CD4-positive, alpha-beta T cell treated with Interleukin-12 subunit alpha and Interleukin-12 subunit beta, for 1 hour (primary cell): ENCODE data around the gene OTUB2.

Source experiments
- DNase-seq: peaks from one replicate; pipeline ENCODE4 v3.0.0-alpha.2; 2020

OTUB2 gene

DNA sequence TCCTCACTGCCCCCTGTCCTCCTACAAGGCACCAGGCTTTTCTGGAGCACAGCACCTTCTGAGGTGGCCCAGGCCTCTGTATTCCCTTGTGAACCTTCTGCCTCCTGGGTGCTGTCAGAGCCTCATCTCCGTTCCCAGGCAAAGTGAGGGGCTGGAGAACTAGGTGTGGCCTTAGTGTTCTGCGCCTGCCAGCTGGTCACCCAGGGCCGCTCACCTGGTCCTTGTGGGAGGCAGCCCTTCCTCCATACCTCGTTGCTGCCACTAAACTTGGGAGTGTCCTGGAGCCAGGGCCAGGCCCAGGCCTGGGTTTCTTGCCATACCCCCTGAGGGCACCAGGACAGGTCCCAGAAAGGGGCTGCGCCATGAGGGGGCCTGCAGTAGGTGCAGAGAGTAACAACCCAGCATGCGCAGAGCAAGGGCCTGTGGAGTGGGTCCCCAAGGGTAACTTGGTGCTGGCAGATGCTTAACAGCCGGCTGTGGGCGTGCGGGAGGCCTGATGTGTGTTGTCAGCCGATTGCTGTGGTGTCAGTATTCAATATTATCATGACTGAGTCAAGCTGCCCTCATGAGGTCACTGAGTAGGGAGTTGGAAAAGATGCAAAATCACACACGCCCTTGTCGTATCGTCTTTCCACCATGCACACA, 17.1 kb downstream of the OTUB2 start:
- no peak for DNase-seq

DNA sequence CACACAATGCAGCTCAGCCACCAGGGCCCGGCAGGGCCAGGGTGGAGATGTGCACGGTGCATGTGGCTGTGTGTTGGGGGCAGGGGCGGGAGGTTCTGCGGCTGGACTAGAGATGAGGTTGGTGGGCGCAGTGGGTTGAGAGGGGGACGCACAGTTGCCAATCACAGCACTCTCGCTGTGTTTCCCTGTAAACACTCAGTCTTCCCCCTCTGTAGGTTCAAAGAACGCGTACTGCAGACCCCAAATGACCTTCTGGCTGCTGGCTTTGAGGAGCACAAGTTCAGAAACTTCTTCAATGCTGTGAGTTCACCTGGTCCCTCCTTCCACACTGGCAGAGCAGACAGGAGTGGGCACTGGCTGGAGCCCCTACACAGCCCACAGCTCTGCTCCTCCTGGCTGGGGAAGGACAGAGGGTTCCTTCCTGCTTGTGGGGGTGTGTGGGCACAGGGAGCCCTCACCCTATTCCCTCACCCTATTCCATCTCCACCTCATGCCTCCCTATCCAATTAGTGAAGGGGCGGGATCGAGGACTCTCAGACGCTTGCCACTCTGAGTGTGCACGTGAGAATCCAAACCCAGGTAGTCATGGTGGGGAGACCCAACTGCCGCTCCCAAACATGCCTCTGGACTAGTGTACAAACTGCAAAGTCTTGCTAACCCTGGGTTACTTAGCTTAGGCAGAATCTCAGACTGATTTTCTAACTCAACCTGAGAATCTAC, 17.8 kb downstream of the OTUB2 start:
- no peak for DNase-seq

DNA sequence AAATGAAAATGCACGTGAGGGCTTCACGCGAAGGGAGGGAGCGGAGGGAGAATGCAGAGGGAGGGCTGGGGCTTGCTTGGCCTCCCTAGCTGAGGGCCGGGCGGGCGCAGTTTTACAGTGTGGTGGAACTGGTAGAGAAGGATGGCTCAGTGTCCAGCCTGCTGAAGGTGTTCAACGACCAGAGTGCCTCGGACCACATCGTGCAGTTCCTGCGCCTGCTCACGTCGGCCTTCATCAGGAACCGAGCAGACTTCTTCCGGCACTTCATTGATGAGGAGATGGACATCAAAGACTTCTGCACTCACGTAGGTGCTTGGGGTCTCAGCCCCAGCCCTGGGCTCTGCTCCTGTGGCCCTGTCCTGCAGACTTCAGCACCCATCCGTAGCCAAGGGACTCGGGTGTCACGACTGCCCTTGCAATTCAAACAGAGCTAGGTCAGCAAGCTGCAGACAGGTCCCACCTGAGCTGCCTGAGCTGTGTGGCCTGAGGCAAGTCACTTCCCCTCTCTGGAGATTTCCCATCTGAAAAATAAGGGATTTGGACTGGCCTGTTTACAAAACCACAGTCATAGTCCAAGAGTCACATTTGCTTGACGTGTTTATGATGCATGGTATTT, 18.4 kb downstream of the OTUB2 start:
- no peak for DNase-seq

DNA sequence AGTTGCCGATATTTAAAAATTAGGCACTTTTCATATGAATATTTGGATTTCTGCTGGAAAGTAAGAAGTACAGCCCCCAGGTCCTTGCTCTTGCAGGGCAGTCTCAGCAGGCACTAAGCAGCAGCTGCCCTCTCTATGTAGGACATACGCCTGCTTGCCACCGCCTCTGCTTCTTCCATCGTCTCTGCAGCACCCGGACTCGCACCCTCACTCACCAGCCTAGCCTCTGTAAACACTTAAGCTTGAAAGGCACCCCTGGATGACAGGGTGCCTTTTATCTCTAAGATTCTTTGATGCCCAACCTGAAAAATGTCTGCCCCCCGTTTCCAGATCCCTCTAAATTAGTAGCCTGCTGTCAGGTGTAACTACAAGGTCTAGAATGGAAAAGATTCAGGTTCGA, 19.0 kb downstream of the OTUB2 start:
- DNase-seq: no peak

DNA sequence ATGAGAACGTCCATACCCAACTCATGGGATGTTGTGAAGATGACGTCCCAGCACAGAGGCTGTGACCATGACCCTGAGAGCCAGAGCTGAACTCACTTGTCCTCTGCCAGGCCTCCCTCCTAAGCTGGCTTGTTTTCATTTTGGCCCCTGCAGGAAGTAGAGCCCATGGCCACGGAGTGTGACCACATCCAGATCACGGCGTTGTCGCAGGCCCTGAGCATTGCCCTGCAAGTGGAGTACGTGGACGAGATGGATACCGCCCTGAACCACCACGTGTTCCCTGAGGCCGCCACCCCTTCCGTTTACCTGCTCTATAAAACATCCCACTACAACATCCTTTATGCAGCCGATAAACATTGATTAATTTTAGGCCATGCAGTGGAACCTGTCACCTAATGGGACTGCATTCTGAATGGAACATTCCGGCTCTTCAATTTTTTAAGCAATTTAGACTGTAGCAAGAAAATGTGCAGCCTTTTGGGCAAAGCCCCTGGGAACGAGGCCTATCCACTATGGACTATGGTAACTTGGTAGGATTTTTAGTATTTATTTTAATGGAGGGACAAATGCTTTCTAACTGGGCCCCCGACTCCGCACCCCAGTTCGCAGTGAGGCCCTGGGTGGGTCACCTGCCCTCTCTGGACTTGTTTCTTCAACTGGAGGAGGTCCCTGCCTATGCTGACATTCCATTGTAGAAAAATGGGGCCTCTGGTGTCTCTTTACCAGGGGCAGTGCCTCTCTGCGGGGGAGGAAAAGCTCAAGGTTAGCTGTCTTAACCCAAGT, 19.6 kb downstream of the OTUB2 start:
- DNase-seq: no peak

DNA sequence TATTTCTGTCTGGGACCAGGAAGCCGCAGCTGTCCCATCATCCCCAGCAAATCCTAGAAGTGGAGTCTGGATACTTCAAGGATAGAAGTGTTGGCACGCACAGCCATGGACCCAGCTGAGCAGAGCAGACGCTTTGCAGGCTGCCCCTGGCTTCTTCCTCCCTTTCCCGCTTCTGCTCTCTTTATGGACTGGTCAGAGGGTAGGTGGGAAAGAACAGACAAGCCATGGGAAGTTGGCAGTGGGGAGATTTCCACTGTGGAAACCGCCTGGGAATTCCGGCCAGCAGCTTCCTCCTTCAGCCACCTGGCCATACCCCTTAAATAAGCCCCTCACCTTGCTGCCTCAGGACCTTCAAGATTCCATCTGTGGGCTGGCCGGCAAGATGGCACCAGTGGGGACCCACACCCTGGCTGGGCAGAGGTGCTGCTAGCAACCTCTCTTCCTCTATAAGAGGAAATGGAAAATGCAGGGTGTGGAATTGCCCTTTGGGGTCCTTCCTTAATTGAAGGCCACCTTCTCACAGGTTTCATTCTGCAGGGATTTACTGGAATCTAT, 20.6 kb downstream of the OTUB2 start:
- no peak for DNase-seq

DNA sequence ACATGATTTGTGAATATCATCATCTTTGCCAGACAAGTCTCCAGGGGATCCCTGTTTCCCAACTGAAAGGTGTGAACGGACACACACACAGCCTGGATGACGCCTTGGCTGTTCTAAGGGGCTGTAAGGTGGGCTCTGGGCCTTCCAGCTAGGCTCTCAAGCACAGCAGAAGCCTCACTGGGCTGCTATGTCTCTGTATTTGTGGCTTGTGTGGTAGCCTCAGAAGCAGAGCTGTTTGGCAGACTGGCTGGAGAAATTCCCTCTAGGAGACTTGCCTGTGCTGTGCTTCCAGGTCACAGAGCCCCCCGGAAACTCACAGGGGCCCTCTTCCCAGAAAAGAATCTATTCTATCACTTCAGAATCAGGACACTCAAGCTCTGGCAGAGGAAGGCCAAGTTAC, 21.4 kb downstream of the OTUB2 start:
- no peak for DNase-seq

DNA sequence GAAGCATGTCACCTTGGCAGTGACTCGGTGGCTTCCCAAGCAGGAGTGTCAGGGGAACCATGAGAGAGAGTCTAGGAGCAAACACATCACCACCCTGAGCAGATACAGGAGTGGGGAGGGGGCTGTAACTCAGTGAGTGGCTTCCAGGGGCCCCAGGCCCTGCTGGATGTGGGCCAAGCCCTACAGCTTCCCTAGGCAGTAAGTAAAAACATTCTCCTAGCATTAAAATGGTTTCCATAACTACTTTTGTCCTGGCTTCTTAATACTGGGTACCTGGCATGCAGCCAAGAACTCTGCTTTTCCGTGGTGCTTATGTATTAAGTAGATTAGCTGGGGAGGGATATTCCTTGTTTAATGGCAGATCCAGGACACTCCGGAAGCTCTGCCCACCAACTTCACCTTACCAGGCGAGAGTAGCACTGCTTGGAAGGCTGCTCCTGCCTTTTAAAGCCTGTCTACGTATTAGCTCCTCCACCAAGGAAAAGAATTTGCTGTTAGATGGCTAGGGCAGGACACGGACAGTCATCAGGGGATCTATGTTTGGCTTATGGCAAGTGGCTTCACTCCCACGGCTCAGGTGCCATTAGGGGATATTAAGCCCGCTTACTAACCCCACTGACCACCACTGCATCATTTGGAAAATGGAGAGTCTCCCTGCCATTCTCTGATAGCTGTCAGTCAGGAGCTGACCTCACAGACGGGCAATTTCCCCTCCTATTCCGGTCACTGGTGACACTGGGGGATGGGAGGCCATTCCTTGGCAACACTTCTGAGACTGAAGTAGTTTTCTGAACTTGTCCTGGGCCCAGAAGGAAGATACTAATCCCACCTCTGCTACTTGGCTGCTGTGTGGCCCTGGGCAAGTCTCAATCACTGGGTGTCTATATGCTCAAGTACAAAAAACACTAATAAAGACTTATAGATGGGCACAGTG, 22.8 kb downstream of the OTUB2 start:
- DNase-seq: no peak

DNA sequence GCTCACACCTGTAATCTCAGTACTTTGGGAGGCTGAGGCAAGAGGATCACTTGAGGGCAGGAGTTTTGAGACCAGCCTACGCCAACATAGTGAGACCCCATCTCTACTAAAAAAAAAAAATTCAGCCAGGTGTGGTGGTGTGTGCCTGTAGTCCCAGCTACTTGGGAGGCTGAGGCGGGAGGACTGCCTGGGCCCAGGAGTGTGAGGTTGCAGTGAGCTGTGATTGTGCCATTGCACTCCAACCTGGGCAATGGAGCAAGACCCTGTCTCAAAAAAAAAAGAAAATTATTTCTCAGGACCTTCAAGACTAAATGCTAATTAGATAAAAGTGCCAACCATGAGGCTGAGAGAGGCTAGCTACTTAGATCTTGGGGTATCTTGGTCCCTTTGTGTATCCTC, 23.5 kb downstream of the OTUB2 start:
- DNase-seq: no peak

DNA sequence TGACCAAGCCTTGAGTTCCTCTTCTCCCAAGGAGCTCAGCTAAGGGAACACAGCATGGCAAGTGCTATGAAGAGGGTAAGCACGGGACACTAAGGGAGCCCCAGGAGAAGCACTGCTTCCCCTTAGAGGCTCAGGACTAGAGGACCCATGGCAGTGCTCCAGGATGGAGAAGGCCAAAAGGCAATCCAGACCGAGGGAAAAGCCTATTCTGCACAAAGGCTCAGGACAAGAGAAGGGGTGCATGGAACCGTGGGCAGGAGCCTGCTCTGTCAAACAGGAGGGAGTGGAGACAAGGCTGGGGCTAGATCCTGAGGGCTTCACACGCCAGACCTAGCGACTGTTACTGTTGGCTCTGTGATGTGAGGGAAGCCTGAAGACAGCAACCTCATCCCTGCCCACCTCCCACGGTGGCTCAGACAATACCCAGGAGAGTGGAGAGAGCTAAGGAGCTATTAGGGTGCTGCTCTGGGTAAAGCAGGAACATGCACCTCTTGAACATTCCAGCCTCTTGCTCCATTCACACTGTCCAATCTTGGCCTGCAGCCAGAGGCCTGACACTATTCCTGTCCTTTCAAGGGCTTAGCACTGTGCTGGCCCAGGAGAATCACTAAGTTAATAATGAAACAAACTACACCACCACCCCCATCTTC, 24.2 kb downstream of the OTUB2 start:
- DNase-seq: no peak

DNA sequence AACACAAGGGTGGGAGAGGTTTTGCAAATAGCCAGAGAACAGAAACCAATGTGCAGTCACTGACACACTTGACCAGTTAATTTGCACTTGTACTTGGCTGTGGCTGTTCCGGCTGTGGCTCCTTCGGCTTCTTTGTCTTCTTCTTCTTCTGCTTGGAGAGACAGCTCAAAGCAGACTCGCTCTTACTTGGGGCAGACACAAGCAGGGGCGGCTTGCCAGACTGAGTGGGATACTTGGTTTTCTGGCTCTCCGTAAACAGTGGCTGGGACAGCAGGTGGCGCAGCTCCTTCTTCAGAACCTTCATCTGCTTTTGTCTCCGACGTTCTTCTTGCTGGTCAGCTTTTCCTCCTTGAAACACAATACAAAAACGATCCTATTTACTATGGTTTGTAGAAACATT, 25.0 kb downstream of the OTUB2 start:
- no peak for DNase-seq

DNA sequence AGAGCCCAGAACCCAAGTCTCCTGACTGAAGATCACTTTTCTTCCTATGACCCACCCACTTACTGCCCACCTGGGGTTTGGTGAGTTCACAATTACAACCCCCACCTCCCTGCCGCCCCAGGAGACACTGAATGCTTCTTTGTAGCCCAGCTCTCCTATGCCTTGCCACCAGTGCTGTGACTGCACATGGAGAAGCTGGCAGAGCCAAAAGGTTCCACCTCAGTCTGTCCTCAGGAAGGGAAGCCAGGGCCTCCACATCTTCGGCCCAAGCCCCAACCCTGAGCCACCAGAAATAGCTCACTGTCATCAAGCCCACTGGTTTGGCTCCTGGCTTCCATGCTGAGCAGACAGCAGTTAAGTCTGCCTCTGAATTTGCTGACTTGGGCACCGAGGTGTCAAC, 25.6 kb downstream of the OTUB2 start:
- no peak for DNase-seq

DNA sequence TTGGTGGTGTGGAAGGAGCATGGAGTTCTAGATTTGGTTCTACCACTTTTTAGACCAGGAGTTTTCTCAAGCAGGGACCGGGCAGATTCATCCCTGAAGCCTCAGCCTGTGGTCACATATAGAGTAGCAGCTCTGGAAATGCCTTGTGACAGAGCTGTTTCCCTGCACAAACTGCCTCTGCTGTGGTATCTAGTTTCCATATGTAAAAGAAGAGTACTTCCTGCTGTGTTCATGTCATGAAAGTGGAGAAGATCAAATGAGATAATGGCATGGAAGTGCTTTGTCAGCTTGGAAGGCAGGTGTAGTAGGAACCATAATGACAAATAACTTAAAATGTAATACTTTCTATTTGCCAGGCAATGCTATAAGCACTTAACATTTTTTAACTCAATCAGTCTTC, 26.1 kb downstream of the OTUB2 start:
- DNase-seq: no peak

DNA sequence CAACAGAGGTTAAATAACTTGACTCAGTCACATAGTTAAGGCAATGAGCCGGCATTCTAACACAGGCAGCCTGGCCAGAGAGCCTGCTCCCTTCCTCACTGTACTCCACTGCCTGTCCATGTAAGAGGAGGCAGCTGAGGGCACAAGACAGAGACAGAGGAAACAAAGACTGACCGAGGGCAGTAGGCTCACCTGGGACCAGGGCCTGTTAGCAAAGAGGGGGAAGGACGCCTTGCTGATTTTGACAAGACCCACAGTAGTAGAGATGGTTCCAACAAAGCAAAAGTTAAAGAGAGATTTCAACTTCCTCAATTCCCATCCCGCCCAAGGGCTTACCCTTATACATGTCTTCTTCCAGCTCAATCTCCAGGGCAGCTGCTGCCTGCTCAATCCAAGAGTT, 26.5 kb downstream of the OTUB2 start:
- no peak for DNase-seq

DNA sequence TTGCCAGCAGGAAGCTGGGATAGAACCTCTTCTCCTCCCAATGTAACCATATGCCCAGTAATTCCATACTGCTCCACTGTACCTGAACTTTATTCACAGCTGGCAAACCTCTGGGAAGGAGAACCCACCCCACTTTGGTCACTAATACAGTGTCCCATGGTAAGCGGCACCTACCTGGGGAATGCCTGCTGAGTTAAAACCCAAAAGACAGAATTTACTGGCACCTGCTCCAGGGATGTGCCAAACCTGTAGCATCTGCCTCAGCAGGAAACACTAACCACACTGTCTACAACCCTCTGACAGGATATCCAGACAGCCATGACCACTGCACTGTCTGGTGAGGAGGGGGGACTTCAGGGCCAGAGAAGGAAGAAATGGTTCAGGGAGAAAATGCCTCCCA, 28.3 kb downstream of the OTUB2 start:
- no peak for DNase-seq

DNA sequence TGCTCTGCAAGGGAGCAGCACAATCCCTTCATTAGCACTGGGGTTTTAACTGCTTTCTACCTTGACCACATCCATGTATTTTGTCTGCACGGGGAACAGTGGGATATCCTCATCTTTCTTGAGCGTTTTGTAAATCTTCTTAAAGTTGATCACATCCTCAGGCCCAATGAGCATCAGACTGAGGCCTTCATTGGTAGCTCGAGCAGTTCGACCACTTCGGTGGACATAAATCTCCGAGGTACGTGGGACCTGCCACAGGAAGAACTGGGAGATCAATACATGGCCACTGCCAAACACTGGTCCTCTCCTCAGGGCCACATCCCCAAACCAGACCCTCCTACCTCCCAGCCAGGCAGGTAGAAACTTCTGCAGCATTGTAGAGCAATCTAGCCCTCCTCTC, 28.8 kb downstream of the OTUB2 start:
- no peak for DNase-seq

DNA sequence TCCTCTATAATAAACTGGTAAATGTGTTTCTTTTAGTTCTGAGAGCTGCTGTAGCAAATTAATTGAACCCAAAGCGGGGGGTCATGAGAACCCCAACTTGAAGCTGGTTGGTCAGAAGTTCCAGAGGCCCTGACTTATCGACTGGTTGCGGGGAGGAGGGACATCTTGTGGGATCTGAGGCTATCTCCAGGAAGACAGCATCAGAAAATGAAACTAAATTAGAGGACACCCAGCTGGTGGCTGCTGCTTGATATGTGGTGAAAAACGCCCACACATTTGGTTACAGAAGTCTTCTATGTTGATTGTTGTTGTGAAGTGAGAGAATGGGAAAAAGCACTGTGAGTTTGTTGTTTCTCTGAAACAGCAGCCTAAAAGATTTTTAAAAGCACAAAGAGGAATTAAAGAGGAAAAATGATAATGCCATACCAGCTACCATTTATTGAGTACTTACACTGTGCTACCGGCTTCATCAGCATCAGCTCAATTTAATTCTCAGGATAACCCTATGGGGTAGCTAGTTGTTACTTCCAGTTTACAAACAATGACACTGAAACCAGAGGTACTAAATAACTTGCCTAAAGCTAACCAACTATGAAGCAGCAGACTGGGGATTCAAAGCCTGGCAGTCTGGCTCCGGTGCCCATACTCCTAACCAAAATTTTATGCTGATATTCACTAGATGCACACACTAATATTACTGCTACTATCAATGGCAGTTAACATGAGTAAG, 30.6 kb downstream of the OTUB2 start:
- peak; percentile 39 for DNase-seq

DNA sequence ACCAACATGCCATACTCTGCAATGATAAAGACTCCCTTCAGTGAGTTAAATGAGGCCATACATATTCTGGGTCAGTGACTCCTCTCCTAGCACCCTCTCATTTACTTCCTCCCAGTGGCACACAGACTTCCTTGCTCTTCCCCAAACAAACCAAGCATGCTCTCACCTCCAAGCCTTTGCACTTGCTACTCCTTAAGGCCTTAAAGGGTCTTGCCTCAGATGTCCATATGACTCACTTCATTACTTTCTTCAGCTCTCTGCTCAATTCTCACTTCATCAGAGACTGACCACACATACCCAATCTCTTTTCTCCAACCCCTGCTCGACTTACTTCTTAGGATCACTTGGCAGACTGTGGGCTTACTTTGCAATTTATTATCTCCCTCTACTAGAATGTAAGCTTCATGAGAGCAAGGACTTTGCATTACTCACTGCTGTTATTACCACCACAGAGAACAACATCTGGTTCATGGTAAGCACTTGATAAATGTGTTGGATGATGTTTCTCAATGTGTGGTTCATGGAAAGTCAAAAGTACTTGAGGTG, 32.1 kb downstream of the OTUB2 start:
- no peak for DNase-seq

DNA sequence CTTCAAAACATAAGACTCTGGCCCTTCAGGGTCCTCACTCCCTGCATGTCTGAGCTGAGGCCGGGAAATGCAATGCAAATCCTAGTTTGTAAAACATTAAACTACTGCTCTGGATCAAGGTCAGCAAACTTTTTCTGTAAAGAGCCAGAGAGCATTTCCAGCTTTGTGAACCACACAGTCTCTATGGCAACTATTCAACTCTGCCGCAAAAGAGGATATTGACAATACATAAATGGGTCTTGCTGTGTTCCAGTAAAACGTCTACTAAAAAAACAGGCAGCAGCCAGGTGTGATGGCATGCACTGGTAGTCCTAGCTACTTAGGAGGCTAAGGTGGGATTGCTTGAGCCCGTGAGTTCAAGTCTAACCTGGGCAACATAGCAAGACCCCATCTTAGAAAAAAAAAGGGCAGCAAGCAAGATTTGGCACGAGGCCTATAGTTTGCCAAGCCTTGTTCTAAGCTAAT, 32.6 kb downstream of the OTUB2 start:
- no peak for DNase-seq

DNA sequence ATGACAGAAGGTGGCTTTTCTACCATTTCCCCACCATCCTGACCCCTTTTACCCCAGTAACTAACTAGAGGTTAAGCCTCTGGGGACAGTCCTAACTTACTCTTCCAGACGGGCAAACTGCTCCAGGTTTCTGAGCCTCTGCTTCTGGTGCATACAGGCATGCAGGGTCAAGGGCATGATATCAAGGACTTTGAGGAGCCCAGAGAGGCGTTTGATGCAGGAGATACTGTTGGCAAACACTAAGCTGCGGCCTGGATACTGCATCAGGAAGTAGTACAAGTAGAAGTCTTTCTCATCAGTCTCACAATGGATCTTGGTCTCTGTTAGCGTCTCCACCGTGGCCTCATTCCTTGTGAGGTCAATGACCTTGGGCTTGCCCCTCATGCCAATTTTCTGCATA, 33.9 kb downstream of the OTUB2 start:
- DNase-seq: no peak
